Measurements from ENCODE around the gene ANGPT4. TPM values are rescaled to one million over a fixed set of nuclear protein-coding genes. Genes with fewer than 3 reads are reported as not detected.

ANGPT4 gene
- total and polyA plus RNA-seq, 10 of the 15 experiments (the other 5 are each of a cell fraction or from before 2014, with no cell fraction given), result 0.01 to 0.16 TPM; not detected in 8

DNA sequence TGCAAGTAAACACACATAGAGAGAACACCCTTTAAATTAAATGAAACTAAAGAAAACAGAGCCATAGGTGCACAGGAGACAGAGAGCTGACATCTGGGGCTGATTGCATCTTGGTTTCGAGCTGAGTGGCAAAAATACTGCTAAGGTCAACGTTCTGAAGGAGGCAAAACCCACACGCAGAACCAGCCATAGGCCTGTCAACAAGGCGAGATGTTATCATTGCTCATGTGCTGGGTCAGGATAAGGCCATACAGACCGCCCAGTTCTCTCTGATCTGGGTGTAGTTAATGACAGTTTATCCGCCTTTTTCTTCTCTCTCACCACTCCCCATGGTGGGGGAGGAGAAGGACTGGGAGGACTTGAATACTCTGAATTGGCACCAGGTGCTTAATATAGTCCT is 87.1 kb downstream of the ANGPT4 start:
- CTCF ChIA-PET, result interaction anchor here (1.3 to 2.4 kb wide), 3 partner anchors 10 to 128 kb away, joined by 3 to 9 read pairs (median 5); no protein-coding TSS in a partner anchor
- TF ChIP-seq, protein P1, sequence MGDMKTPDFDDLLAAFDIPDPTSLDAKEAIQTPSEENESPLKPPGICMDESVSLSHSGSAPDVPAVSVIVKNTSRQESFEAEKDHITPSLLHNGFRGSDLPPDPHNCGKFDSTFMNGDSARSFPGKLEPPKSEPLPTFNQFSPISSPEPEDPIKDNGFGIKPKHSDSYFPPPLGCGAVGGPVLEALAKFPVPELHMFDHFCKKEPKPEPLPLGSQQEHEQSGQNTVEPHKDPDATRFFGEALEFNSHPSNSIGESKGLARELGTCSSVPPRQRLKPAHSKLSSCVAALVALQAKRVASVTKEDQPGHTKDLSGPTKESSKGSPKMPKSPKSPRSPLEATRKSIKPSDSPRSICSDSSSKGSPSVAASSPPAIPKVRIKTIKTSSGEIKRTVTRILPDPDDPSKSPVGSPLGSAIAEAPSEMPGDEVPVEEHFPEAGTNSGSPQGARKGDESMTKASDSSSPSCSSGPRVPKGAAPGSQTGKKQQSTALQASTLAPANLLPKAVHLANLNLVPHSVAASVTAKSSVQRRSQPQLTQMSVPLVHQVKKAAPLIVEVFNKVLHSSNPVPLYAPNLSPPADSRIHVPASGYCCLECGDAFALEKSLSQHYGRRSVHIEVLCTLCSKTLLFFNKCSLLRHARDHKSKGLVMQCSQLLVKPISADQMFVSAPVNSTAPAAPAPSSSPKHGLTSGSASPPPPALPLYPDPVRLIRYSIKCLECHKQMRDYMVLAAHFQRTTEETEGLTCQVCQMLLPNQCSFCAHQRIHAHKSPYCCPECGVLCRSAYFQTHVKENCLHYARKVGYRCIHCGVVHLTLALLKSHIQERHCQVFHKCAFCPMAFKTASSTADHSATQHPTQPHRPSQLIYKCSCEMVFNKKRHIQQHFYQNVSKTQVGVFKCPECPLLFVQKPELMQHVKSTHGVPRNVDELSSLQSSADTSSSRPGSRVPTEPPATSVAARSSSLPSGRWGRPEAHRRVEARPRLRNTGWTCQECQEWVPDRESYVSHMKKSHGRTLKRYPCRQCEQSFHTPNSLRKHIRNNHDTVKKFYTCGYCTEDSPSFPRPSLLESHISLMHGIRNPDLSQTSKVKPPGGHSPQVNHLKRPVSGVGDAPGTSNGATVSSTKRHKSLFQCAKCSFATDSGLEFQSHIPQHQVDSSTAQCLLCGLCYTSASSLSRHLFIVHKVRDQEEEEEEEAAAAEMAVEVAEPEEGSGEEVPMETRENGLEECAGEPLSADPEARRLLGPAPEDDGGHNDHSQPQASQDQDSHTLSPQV (IDR thresholded peaks at IDR 0.05), result no peak
- no peak for TF ChIP-seq FOXK2 (IDR thresholded peaks at IDR 0.05)
- no peak for TF ChIP-seq DPF2 (IDR thresholded peaks at IDR 0.05)
- TF ChIP-seq SMC3 (IDR thresholded peaks at IDR 0.05; ENCODE audit: borderline replicate concordance, low read length), result no peak
- TF ChIP-seq POLR2AphosphoS2 (IDR thresholded peaks at IDR 0.05; ENCODE audit: low read depth, low read length), result no peak
- no peak for TF ChIP-seq ZBED1 (IDR thresholded peaks at IDR 0.05; ENCODE audit: borderline replicate concordance)
- no peak for TF ChIP-seq ZNF207 (IDR thresholded peaks at IDR 0.05; ENCODE audit: borderline replicate concordance)
- TF ChIP-seq, protein P2, sequence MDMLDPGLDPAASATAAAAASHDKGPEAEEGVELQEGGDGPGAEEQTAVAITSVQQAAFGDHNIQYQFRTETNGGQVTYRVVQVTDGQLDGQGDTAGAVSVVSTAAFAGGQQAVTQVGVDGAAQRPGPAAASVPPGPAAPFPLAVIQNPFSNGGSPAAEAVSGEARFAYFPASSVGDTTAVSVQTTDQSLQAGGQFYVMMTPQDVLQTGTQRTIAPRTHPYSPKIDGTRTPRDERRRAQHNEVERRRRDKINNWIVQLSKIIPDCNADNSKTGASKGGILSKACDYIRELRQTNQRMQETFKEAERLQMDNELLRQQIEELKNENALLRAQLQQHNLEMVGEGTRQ (IDR thresholded peaks at IDR 0.05; ENCODE audit: borderline replicate concordance, low read depth, low read length), result no peak
- no peak for TF ChIP-seq ZNF384 (IDR thresholded peaks at IDR 0.05; ENCODE audit: borderline replicate concordance, low read depth, low read length)
- TF ChIP-seq, protein P3, sequence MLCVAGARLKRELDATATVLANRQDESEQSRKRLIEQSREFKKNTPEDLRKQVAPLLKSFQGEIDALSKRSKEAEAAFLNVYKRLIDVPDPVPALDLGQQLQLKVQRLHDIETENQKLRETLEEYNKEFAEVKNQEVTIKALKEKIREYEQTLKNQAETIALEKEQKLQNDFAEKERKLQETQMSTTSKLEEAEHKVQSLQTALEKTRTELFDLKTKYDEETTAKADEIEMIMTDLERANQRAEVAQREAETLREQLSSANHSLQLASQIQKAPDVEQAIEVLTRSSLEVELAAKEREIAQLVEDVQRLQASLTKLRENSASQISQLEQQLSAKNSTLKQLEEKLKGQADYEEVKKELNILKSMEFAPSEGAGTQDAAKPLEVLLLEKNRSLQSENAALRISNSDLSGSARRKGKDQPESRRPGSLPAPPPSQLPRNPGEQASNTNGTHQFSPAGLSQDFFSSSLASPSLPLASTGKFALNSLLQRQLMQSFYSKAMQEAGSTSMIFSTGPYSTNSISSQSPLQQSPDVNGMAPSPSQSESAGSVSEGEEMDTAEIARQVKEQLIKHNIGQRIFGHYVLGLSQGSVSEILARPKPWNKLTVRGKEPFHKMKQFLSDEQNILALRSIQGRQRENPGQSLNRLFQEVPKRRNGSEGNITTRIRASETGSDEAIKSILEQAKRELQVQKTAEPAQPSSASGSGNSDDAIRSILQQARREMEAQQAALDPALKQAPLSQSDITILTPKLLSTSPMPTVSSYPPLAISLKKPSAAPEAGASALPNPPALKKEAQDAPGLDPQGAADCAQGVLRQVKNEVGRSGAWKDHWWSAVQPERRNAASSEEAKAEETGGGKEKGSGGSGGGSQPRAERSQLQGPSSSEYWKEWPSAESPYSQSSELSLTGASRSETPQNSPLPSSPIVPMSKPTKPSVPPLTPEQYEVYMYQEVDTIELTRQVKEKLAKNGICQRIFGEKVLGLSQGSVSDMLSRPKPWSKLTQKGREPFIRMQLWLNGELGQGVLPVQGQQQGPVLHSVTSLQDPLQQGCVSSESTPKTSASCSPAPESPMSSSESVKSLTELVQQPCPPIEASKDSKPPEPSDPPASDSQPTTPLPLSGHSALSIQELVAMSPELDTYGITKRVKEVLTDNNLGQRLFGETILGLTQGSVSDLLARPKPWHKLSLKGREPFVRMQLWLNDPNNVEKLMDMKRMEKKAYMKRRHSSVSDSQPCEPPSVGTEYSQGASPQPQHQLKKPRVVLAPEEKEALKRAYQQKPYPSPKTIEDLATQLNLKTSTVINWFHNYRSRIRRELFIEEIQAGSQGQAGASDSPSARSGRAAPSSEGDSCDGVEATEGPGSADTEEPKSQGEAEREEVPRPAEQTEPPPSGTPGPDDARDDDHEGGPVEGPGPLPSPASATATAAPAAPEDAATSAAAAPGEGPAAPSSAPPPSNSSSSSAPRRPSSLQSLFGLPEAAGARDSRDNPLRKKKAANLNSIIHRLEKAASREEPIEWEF (IDR thresholded peaks at IDR 0.05; ENCODE audit: insufficient replicate concordance, low read depth, low read length), result no peak
- no peak for TF ChIP-seq POLR2A (IDR thresholded peaks at IDR 0.05; ENCODE audit: low read depth, low read length)
- no peak for TF ChIP-seq SIN3A (IDR thresholded peaks at IDR 0.05; ENCODE audit: low read depth, low read length)
- TF ChIP-seq, protein P4, sequence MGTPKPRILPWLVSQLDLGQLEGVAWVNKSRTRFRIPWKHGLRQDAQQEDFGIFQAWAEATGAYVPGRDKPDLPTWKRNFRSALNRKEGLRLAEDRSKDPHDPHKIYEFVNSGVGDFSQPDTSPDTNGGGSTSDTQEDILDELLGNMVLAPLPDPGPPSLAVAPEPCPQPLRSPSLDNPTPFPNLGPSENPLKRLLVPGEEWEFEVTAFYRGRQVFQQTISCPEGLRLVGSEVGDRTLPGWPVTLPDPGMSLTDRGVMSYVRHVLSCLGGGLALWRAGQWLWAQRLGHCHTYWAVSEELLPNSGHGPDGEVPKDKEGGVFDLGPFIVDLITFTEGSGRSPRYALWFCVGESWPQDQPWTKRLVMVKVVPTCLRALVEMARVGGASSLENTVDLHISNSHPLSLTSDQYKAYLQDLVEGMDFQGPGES (IDR thresholded peaks at IDR 0.05), result no peak
- TF ChIP-seq STAT1 (conservative IDR thresholded peaks at IDR 0.05), result no peak
- Histone ChIP-seq H2AFZ (ENCODE audit: control insufficient read depth, low read depth, low read length) (no peak overlapping the region), H3K27me3 (replicated peaks in 1 of 2; ENCODE audit: control insufficient read depth in 2 of 2, insufficient read depth in 2 of 2, low read length in 1 of 2) (no peaks in the 10 kb centered on the region), H3K79me2 (ENCODE audit: control insufficient read depth, insufficient read depth, low read length) (peaks cover 3% of the 10 kb centered on the region), H3K4me3 (no peak overlapping the region), H3K9ac (ENCODE audit: control insufficient read depth, insufficient read depth, low read length) (no peak overlapping the region), H3K36me3 (ENCODE audit: control insufficient read depth in 2 of 2, insufficient read depth in 2 of 2, low read length in 1 of 2) (no peaks in the 10 kb centered on the region), H3K9me3 (replicated peaks; ENCODE audit: control insufficient read depth, insufficient read depth, low read length) (no peaks in the 10 kb centered on the region; the same call in 2 of the 3 replicates), H3K4me1 (ENCODE audit: control insufficient read depth, insufficient read depth, low read length) (peaks cover 4% of the 10 kb centered on the region), H3K27ac (ENCODE audit: control insufficient read depth, insufficient read depth) (no peak overlapping the region), H3K4me2 (ENCODE audit: control insufficient read depth, insufficient read depth) (no peak overlapping the region), H4K20me1 (ENCODE audit: control insufficient read depth, insufficient read depth) (no peaks in the 10 kb centered on the region)
- POLR2A ChIA-PET, result no interaction called here
- WGBS (ENCODE audit: insufficient coverage, insufficient replicate concordance, low lambda C conversion rate, missing lambda C conversion rate), result 25% methylated on average over 6 of the region's 6 CpGs
- SMC1A ChIA-PET (ENCODE audit: uncharacterized antibody, unreplicated experiment), result interaction anchor here (1.5 kb wide), 1 partner anchor 9 kb away, joined by 3 read pairs; no protein-coding TSS in a partner anchor
- DNase-seq (ENCODE audit: low read depth, low spot score), result no peak
- FAIRE-seq, result no peak
- RAD21 ChIA-PET (ENCODE audit: unreplicated experiment), result no interaction called here
- no TSS peak for BruUV-seq (replicated peaks)
- intact Hi-C loops (cut with micrococcal nuclease; ENCODE audit: unreplicated experiment) (no loop called here), in situ Hi-C loops (cut with MboI) (no loop called here)
- no peak for ATAC-seq
